NCI-H2107 treated with DMSO at 0.1 percent for 48 hours (cell line): ENCODE measurements around the gene TOR1AIP1.
"Not testable (repeated sequence)": the region's sequence is repeated elsewhere in the genome, so short reads cannot be mapped to it uniquely, and the experiment has no call there.

Experiments
- DNase-seq: peaks from one replicate; lab custom pipeline; 2025; ENCODE audit not compliant: unreplicated experiment; lab: John Stamatoyannopoulos, UW

The TOR1AIP1 gene

GRCh38 chr1:179937668-179938254 is 55.7 kb downstream of the TOR1AIP1 start:
- DNase-seq, result no peak

DNA sequence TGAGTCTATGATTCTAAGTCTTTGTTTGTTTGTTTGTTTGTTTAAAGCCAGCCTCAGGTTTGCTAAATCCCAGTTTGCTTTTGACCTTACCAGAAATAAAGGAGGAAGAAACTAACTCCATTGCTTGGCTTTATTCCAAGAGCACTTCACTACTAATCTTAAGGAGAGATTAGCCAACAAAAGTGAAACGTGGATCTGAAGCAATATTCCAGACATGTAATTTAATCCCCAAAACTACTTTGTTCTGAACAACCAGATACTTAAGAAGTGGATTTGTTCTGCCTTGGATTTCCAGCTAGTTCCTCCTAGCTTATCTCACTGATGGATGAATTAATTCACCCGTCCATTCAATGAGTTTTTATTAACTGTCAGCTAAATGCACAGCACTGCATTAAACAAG is 56.7 kb downstream of the TOR1AIP1 start:
- DNase-seq, result no peak

DNA sequence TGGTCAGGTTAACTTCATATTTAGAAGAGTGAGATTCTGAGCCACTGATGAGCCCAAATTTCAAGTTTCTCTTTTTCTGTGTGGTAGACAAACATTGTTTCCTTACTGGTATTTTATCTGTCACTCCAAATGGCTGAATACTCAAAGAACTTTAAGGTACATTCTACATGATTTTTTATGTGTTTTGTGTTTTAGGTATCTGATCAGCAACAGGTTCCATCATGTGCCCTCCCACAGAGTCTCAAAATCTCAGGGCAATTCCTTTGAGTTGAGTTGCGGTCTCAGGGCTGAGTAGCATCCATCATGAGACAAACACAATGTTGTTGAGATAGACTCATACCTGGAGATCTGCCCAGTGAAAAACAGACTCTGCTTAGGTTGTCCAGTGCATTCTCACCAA is 57.9 kb downstream of the TOR1AIP1 start:
- DNase-seq, result no peak

GRCh38 chr1:179941454-179941853 is 59.4 kb downstream of the TOR1AIP1 start:
- DNase-seq, result no peak

DNA sequence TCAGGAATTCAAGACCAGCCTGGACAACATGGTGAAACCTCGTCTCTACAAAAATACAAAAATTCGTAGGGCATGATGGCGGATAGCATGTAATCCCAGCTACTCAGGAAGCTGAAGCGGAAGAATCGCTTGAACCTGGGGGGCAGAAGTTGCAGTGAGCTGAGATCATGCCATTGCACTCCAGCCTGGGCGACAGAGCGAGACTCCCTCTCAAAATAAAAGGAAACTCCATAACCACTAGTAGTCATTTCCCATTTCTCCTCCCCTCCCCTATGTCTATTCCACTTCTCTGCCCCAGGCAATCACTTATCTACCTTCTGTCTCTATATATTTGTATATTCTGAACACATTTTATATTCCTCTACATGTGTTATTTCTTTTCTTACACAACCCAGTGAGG is 68.6 kb downstream of the TOR1AIP1 start:
- DNase-seq, result no peak

GRCh38 chr1:179951383-179952144 is 69.5 kb downstream of the TOR1AIP1 start:
- DNase-seq, result no peak

- no peak for DNase-seq
Measured at GRCh38 chr1:179952186-179952585, 70.1 kb downstream of the TOR1AIP1 start.

DNA sequence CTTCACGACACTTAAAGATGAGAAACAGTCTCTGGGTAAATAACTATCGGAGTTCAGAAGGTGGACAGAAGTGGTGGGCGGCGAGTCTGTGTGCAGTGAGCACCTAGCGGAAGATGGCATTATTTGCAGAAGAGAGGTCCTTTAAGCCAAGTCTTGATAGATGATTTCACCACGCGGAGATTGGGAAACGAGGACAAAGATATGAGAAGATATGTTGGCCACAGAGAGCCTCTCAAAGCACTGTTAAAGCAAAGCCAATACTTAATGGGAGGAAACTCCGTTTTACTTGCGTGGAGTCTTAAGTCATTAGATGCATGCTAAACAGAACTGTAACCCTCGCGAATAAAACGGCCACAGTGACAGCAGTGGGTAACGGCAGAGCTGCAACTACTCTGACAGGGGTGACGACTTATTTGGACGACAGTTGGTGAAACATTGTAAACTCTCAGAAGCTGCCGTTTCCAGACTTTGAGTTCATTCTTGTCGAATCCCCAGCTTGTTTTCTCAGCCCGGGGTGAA is 71.9 kb downstream of the TOR1AIP1 start:
- DNase-seq, result peak; percentile 83

- DNase-seq, result peak; percentile 99
Measured at GRCh38 chr1:179954493-179955286, 72.6 kb downstream of the TOR1AIP1 start, which contains the start of gene CEP350. TSS of gene CEP350 (plus strand) at chr1:179954810. CDS start at chr1:179986182, 31,372 bp downstream.

- DNase-seq, result no peak
Measured at GRCh38 chr1:179955287-179955680, 73.2 kb downstream of the TOR1AIP1 start.

- no peak for DNase-seq
Measured at GRCh38 chr1:179955731-179956130, 73.6 kb downstream of the TOR1AIP1 start.

DNA sequence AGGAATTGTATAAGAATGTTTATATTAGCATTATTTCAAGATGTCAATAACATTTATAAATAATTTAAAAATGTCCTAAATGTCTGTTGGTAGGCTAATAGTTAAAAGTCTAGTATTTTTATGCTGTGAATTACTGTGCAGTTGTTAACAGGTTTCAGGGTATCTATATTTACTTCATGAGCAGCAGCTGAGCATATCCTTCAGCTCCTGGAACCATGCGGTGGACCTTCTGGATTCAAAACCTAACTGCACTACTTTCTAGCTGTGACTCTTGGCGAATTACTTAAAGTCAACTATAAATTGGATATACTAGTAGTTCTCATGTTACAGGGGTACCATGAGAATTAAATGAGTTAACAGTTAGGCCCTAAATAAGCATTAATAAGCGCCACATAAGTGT is 76.3 kb downstream of the TOR1AIP1 start:
- no peak for DNase-seq

- not testable (repeated sequence) for DNase-seq
Measured at GRCh38 chr1:179962168-179962567, 80.1 kb downstream of the TOR1AIP1 start.

DNA sequence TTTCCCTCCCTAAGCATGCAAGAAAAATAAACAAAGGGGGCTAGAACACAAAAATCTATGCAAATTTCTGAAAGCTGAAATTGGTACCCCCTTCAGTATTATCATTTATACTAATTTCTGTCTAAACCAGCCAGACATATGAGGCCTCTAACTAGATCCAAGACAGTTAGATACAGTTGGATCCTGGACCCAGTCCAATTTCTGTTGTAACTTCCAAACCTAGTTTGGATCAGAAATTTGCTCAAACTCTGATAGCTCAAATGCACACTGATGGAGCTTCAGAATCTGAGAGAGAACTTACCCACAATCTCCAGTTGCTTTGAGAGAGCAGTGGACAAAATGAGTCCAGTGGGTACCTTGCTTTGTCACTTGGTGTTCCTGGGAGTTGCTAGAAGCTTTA is 84.5 kb downstream of the TOR1AIP1 start:
- DNase-seq, result no peak

- DNase-seq, result no peak
Measured at GRCh38 chr1:179968284-179968993, 86.4 kb downstream of the TOR1AIP1 start.

DNA sequence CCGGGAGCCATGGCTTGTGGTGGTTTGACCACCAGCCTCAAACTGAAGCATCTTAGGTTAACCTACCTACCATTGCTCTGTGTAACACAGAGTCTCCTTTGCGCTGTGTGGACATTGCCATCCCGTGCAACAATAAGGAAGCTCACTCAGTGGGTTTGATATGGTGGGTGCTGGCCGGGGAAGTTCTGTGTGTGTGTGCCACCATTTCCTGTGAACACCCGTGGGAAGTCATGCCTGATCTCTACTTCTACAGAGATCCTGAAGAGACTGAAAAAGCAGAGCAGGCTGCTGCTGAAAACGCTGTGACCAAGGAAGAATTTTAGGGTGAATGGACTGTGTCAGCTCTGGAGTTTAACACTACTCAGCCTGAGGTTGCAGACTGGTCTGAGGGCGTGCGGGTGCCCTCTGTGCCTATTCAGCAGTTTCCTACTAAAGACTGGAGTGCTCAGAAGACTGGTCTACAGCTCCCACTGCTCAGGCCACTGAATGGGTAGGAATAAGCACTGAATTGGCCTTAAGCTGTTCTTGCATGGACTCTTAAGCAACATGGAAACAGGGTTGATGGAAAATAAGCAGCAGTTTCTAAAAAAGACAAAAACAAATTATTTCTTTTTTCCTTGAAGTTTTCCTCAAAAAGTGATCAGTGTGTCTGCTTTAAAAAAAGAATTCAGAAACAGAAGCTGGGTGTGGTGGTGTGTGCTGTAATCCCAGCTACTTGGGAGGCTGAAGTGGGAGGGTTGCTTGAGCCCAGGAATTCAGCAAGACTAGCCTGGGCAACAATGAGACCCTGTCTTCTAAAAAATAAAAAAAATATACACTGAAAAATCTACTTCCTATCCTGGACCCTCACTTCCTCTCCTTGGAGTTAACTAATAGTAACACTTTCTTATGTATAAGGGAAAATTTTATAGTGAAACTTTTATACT is 87.2 kb downstream of the TOR1AIP1 start:
- no peak for DNase-seq
